SKM-1 treated with dmso at 0.1 percent for 144 hours (cell line): ENCODE data around the gene NAA35.

Experiments
- DNase-seq: peaks from one replicate; lab custom pipeline; 2025; ENCODE audit not compliant: unreplicated experiment; lab: John Stamatoyannopoulos, UW

The NAA35 gene

DNA sequence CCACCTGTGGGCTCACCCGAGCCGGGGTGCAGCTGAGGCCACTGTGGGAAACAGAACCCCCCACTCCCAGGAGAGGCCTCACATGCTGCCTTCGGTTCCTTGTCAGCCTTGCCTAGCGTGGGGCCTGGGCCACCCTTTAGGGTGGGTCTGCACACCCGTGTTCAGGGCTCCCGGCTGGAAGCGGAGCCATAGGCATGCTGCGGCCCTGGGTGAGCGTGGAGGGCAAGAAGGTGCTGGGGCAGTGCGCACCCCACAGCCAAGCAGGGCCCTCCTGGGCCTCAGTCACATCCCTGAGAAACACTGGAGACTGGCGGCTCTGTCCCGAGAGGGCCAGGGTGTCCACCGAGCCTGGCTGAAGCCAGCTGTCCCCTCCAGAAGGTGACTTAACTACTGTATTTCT is 116.5 kb downstream of the NAA35 start:
- DNase-seq = no peak

DNA sequence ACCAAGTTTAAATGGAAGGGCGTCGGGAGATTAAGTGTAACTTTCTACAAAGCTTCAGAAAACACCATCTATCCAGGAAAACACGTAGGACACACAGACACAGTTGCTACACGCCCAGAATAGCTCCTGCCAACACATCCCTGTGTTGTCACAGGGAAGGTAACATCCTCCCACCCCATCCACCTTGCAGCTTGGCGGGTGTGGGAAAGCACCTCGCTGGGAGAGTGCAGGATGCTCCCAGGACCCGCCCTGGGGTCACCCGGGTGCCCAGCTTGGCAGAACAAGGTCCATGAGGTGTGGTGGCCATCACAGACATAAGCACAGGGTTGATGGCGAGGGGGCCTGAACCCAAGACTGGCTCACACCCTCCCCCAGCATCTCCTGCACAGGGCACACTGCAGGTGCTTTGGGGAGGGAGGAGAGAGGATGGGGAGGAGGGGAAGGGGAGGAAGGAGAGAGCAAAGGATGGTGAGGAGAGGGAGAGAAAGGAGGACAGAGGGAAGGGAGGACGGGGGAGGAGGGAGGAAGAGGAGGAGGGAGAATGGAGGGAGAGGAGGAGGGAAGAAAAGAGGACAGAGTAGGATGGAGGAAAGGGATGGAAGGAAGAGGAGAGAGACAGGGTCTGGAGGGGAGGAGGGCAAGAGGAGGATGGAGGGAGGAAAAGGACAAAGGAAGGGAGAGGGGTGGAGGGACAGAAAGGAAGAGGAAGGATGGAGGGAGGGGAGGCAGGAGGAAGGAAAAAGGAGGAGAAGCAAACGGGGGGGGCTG is 121.2 kb downstream of the NAA35 start:
- no peak for DNase-seq

DNA sequence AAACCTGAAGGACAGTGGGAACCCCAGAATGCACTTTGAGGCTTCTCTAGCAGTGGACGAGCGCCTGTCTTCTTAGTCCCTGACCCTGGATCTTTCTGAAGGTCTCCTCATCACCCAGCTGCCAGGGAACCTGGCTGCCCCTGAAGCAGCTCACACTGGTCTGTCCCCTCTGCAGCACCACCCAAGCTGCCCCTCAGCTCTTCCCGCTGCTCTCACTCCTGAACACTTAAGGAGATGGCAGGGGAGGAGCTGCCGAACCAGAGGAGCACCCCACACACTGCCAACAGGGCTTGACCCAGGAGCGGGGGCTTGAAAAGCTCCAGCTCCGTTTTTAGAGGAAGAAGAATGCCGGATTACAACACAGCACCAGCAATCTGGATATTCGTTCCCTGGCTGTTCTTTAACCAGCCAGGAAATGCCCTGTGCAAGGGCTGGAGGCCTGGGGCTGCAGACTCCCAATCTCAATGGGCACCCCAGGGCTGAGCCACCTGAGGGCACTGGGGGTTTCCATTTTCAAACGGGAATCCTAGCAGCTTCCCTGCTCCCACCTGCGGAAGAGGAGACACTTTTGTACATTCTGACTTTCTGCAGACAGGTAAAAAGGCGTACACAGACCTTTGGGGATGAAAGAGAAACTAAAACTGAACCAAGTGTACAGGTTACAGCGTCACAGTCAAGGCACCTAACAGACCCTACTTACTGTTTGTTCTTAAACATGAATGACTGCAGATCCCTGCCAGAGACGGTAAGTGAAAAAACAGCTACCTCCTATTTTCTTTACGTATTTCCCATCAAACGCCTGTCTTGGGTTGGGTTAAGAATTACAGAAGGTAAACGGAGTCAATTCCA is 122.1 kb downstream of the NAA35 start:
- no peak for DNase-seq

DNA sequence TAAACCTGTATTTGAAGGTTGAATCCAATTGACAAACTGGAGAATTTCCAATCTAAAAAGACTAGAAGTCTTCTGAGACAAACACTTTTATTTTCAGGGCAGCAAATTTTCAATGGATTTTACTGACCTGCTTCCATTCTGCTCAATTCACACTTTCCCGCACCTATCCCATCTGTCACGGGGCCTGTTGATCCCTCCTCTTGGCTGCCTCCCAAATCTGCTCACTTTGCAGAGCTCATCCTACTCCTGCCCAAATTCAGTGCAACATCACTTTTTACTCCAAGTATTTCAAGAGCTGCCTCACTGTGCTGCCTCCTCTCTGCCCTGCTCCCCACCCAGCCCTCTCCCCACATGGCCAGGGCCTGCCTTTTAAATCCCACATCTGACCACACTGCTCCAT is 123.3 kb downstream of the NAA35 start:
- no peak for DNase-seq

DNA sequence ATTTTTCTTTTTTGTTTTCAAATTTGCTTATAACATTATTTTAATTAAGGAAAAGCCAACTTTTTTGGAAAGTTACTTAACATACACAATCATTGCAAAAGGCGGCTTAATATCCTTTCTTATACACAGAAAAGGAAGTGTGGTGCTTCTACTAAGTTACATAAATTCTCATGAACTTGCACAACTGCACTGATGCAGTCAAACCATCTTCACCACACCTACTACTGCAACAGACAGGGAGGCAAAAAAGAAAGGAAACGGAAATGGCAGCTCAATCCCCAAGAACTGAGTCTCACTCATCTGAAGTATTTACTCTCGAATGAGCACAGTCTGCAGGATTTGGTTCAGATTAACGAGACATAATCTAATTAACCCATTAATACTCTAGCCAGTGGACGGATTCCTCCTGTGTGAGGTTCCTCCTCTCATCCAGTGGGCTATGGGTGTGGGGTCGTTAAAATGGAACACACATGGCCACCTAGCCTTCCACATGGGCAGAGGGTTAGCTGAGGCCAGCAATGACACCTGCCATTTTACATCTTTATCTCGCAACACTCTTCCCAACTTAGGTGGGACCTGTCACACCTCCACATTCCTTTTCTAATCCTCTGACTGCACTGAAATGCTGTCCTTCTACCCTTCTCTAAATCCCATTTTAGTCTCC is 128.4 kb downstream of the NAA35 start:
- peak; percentile 73 for DNase-seq
